Memory B cell (primary cell): ENCODE data around the gene TEPSIN.
"Not testable (repeated sequence)": the region's sequence is repeated elsewhere in the genome, so short reads cannot be mapped to it uniquely, and the experiment has no call there.

Experiments used
- ATAC-seq: fragments of 150-1000 bp; cut with Tn5 transposase; 2 replicates; pipeline ENCODE4 v1.10.0; 2021; ENCODE audit warnings: low read depth, mild to moderate bottlenecking, moderate library complexity
- DNase-seq, 2 donors: peaks; one replicate each; pipeline ENCODE4 v3.0.0; 2022; ENCODE audit warnings: low spot score in 2 of 2
- H3K27ac Mint-ChIP-seq: one replicate; pipeline ENCODE4 v1.8.0; 2022; ENCODE audit warnings: mild to moderate bottlenecking, moderate library complexity, mixed read lengths
- H3K27me3 Mint-ChIP-seq: one replicate; pipeline ENCODE4 v1.8.0; 2022; ENCODE audit warnings: mixed read lengths
- H3K36me3 Mint-ChIP-seq: one replicate; pipeline ENCODE4 v1.8.0; 2022; ENCODE audit warnings: mild to moderate bottlenecking, mixed read lengths
- H3K4me1 Mint-ChIP-seq: one replicate; pipeline ENCODE4 v1.8.0; 2022; ENCODE audit warnings: mixed read lengths
- H3K4me3 Mint-ChIP-seq: one replicate; pipeline ENCODE4 v1.8.0; 2022; ENCODE audit warnings: mild to moderate bottlenecking, moderate library complexity, mixed read lengths
- H3K9me3 Mint-ChIP-seq: one replicate; pipeline ENCODE4 v1.8.0; 2022; ENCODE audit warnings: mixed read lengths

Gene TEPSIN

DNA sequence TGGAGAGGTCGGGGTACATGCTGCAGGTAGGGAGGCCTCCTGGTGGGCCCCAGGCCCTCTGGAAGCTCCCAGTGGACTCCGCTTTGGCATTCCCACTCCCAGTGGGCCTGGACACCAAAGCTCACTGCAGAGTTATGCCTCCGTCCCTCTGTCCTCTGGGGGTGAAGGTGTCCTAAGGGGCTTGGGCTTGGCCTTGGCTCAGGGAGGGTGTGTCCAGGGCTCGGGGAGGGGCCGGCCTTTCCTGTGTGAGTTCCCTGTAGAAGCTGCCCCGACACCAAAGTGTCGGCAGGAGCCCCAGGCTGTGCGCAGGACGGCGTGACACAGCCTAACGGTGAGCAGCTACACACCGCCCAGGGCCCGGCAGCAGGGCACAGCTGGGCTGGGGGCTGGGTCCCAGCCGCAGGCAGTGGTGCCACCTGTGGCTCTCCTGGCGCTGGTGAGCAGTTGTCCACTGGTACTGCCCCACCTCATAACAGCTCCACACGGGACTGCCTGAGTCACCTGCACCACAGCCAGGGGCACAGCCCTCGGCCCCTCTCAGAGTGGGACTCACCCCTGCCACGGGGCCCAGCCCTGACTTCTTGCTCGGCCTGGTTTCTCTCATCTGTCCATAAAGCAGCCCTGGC, 6.1 kb downstream of the TEPSIN start:
- Mint-ChIP-seq H3K4me1 (peaks cover 36% of the 10 kb centered on the region), H3K27me3 (no peaks in the 10 kb centered on the region), H3K9me3 (peaks cover under 1% of the 10 kb centered on the region), H3K27ac (no peak overlapping the region), H3K4me3 (no peak overlapping the region), H3K36me3 (peaks cover 22% of the 10 kb centered on the region)
- no peak for ATAC-seq
- no peak for DNase-seq

DNA sequence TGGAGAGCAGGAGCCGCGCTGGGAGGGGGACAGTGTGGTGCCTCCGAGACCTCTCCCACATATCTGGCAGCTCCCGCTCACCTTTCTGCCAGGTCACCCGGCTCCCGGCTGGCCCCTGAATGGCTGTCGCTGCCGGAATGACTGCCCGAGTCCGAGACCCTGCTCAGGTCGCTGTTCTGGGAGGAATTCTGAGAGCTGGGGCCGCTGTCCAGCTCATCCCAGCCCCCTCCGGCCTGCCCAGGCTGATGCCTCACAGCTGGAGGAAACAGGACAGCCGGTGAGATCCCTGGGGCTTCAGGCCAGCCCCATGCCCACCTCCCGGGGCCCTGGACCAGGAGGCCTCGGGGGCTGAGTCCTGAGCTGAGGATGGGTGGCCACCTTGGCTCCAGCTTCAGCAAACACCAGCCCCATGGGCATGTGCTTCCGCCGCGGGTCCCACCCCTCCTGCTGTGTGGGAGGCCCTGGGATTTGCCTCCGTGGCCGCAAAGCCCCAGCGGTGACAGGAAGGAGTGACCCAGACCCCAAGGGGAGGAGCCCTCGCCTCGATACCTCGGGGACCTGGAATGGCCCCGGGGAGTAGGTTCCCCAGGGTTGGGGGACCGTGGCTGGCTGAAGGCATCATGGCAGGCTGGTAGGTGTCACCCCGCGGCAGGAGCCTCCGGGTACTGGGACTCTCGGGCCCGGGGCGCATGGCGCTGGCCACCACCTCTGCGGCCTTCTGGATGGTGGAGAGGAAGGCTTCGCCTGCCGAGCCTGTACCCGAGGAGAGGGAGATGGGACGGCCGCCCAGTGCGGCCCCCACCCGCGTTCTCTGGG, 6.9 kb downstream of the TEPSIN start:
- no peak for DNase-seq
- peaks cover 34% of the 10 kb centered on the region for H3K4me1 Mint-ChIP-seq
- no peak overlapping the region for H3K27ac Mint-ChIP-seq
- H3K9me3 Mint-ChIP-seq, result peaks cover 3% of the 10 kb centered on the region
- H3K4me3 Mint-ChIP-seq, result no peak overlapping the region
- no peaks in the 10 kb centered on the region for H3K27me3 Mint-ChIP-seq
- peaks cover 22% of the 10 kb centered on the region for H3K36me3 Mint-ChIP-seq
- no peak for ATAC-seq

DNA sequence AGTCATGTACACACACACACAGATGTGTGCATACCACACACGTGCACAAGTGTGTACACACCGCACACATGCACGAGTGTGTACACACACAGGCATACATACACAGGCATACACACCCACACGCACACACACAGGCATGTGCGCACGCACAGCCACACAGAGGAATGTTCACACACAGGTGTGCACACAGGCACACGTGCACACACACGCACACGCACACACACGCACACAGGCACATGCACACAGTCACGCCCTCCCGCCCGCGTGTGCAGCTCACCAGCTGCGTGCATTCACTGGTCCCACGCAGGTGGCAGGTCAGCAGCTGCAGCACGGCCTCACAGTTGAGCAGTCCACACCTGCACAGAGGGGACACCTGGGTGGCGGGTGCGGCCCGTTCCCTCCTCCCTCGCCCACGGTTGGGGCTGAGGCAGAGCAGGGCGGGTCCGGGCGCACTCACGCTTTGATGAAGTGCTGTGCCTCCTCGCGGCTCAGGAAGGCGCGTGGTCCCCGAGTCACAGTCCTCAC, 7.7 kb downstream of the TEPSIN start:
- H3K27me3 Mint-ChIP-seq, result no peaks in the 10 kb centered on the region
- peak overlapping the region; percentile 25 for H3K4me3 Mint-ChIP-seq
- H3K4me1 Mint-ChIP-seq, result peaks cover 33% of the 10 kb centered on the region
- H3K9me3 Mint-ChIP-seq, result peaks cover 3% of the 10 kb centered on the region
- H3K27ac Mint-ChIP-seq, result no peak overlapping the region
- ATAC-seq (no peak), DNase-seq (no peak)
- peaks cover 21% of the 10 kb centered on the region for H3K36me3 Mint-ChIP-seq

DNA sequence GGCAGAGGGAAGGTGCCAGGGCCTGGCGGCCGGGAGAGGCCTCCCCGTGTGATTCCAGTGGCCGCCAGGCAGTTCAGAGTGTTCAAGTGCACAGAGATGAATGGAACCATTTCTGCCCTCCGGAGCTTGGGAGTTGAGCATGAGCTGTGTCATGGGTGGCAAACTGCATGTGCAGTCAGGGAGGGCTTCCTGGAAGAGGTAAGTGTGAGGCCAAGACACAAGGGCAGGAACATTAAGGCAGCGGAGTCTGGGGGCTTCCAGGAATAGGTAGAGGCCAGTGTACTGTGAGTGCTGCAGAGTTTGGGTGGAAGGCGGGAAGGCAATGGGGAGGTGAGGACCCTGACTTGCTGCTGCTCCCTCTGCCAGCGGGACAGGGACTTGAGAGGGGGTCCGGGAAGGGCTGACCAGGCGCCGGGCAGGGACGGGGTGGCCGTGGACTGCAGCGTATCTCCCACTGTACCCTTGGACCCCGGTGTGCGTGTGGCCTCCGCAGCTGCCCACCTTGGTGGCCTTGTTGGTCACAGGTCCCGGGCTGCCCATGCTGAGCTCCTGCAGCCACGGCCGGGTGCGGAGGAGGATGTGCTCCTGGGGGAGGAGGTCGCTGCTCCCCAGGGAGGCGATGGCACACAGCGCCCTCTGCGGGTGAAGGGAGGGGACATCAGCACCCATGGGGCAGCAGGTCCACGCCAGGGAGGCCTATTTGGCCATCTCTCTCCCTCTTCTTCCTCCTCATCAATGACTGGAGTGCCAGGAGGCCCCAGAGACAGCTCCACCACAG, 8.6 kb downstream of the TEPSIN start:
- peaks cover 3% of the 10 kb centered on the region for H3K9me3 Mint-ChIP-seq
- DNase-seq (no peak), ATAC-seq (no peak)
- peaks cover 31% of the 10 kb centered on the region for H3K4me1 Mint-ChIP-seq
- H3K27me3 Mint-ChIP-seq, result no peaks in the 10 kb centered on the region
- peaks cover 19% of the 10 kb centered on the region for H3K36me3 Mint-ChIP-seq
- H3K27ac Mint-ChIP-seq, result peak overlapping the region; percentile 25
- no peak overlapping the region for H3K4me3 Mint-ChIP-seq

DNA sequence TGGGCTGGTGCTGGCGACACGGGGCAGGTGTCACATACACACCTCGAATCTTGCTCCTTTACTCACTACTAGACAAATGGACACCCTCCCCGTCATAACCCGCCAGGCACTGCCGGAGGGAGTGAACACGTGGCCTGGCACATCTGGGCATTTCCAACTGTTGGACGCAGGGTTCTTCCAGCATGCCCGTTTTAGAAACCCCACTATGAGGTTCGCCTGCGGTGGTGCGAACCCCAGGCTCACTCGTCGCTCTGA, 9.3 kb downstream of the TEPSIN start:
- peak overlapping the region; percentile 25 for H3K27ac Mint-ChIP-seq
- H3K27me3 Mint-ChIP-seq, result no peaks in the 10 kb centered on the region

DNA sequence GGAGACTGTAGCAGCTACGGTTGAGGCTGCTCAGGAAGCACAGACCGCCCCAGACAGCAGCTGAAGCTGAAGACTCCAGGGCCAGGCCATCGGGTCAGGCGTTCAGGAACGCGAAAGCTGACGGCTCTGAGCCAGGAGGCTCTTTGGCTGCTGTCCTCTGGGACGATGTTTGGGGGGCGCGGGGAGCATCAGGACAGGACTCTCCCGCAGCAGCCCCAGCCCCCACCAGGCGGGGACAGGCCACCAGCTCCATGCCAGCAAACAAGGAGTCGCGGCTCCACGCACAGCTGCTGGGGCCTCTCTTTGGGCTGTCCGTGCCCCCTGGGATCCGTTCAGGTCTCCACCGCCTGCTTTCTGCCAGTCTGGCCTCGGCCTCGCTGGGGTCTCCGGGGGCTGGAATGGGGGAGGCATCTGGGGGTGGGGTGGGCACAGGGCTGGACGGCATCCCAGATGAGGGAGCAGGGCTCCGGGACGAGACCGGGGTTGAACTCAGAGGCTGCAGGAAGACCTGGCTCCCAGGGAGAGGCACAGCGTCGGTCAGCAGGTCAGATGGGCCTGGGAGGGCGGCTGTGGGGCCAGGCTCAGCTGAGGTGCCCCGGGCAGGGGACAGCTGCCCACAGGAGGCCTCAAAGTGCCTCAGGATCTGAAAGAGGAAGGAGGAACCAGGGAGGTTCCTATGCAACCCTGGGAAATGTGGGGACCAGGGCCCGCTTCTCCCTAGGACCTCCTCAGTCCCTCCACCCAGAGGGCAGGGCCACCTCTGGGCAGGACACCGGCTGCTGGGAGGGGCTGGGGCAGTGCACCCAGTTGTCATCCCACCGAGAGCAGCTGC, 9.8 kb downstream of the TEPSIN start:
- peak overlapping the region; percentile 67 for H3K4me3 Mint-ChIP-seq
- H3K4me1 Mint-ChIP-seq, result peaks cover 24% of the 10 kb centered on the region
- peaks cover 13% of the 10 kb centered on the region for H3K36me3 Mint-ChIP-seq
- ATAC-seq (peak; percentile 16), DNase-seq (no peak)
- H3K9me3 Mint-ChIP-seq, result peaks cover 3% of the 10 kb centered on the region
- peak overlapping the region; percentile 76 for H3K27ac Mint-ChIP-seq
- no peaks in the 10 kb centered on the region for H3K27me3 Mint-ChIP-seq

More for the DNA sequence above, 9.3 kb downstream of the TEPSIN start:
- H3K36me3 Mint-ChIP-seq, result peaks cover 13% of the 10 kb centered on the region
- peaks cover 3% of the 10 kb centered on the region for H3K9me3 Mint-ChIP-seq
- H3K4me1 Mint-ChIP-seq, result peaks cover 24% of the 10 kb centered on the region
- ATAC-seq (no peak), DNase-seq (no peak)
- peak overlapping the region; percentile 33 for H3K4me3 Mint-ChIP-seq

DNA sequence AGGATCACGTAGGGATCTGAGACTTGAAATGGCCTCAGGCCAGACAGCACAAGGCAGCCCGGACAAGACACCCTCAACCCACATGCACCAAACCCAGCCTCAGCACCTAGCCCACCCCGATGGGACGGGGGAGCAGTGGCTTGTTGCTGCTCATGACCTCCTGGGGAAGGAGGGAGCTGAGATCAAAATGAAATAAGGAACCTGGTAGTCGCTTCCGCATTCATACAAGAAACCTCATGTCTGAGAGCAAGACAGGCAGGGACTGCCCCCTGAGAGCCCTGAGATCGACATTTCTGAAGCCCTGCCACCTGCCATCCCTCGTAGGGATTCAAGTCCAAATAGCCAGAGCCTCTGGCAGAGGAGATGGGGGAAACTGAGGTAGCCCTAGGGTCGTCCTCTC, 10.4 kb downstream of the TEPSIN start:
- Mint-ChIP-seq H3K27me3 (no peaks in the 10 kb centered on the region), H3K27ac (peak overlapping the region; percentile 76), H3K4me1 (peaks cover 27% of the 10 kb centered on the region), H3K9me3 (peaks cover 3% of the 10 kb centered on the region), H3K36me3 (peaks cover 13% of the 10 kb centered on the region), H3K4me3 (peak overlapping the region; percentile 67)
- peak; percentile 45 to 58 for DNase-seq
- peak; percentile 92 for ATAC-seq

DNA sequence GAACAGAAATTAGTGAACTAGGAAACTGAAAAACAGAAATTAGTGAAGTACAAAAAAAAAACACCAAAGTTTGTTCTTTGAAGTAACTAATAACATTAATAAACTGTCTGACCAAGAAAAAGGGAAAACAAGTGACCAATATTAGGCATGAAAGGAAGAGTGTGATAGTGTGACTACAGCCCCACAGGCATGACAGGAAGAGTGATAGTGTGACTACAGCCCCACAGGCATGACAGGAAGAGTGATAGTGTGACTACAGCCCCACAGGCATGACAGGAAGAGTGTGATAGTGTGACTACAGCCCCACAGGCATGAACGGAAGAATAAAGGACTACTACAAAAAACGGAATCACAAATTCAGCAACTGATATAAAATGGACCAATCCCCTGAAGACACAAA, 11.2 kb downstream of the TEPSIN start:
- not testable (repeated sequence) for H3K27me3 Mint-ChIP-seq, DNase-seq, H3K9me3 Mint-ChIP-seq, ATAC-seq
- Mint-ChIP-seq H3K27ac (peak overlapping the region; percentile 76), H3K4me3 (peak overlapping the region; percentile 67), H3K4me1 (peaks cover 27% of the 10 kb centered on the region), H3K36me3 (peaks cover 13% of the 10 kb centered on the region)

DNA sequence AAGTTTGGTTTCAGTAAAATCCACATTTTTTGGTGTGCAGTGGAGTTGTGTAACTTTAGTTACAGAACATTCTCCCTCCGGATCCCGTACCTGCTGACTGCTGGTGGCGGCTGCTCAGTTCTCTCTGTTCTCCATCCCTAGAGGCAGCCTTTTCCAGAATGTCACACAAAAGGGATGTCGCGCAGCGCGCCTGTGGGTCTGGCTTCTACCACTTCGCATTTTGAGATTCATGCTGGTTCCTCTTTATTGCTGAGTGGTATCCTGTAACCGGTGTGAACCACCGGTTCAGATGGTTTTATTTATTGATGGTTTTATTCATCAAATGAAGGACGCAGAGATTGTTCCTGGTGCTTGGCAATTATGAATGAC, 15.1 kb downstream of the TEPSIN start:
- H3K4me1 Mint-ChIP-seq, result peaks cover 21% of the 10 kb centered on the region
- H3K4me3 Mint-ChIP-seq, result peak overlapping the region; percentile 81
- H3K36me3 Mint-ChIP-seq, result peaks cover 3% of the 10 kb centered on the region
- peaks cover 3% of the 10 kb centered on the region for H3K9me3 Mint-ChIP-seq
- peak overlapping the region; percentile 79 for H3K27ac Mint-ChIP-seq
- DNase-seq (peak in 1 of 2 donors; percentile 36), ATAC-seq (peak; percentile 14)
- H3K27me3 Mint-ChIP-seq, result no peaks in the 10 kb centered on the region

DNA sequence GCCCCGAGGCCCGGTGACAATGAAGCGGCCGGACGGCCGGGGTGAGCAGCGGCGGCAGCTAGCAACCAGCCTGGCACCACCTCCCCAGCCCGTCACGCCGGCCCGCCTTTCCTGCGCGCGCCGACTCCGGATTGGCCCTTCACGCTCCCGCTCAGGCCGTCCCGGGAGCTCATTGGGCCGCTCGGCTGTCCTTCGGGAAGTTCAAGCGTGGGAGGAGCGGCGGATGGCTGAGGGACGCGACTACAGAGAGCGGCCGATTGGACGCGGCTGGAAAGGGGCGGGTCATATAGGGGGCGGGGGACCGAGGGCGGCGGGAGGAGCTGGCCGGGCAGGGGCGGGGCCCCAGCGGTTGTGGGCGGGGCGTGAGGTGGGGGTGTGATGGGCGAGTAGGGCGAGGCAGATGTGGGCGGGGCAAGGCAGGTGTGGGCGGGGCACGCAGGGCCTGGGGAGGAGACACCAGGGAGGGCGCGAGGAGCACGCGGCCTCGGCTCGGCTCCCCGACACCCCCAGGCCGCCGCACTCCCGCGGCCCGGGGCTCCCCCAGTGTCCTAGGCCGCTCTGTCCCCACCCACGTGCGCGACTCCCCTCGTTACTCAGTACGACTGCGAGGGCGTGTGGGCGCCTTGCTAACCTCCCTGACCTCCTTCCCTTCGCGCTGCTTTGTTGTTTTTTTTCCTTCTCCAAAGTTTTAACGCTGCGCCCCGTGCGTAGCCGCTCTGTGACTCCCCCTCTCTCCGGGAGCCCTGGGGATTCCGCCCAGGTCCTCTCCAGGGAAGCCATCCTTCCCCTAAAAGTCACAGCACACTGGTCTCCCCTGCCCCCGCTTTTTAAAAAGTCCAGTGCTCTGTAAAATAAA, 15.7 kb downstream of the TEPSIN start, which contains the start of gene CEP131:
CEP131 (minus strand) TSS at position 60 of the 856 bp plus-strand sequence. CDS start 2,909 bp downstream, outside the sequence.
- H3K27me3 Mint-ChIP-seq, result no peaks in the 10 kb centered on the region
- peak within 1 kb of the TSS; percentile 79 for H3K27ac Mint-ChIP-seq
- peaks cover 16% of the 10 kb centered on the region for H3K4me1 Mint-ChIP-seq
- H3K9me3 Mint-ChIP-seq, result peaks cover 3% of the 10 kb centered on the region
- peak; percentile 100 for DNase-seq
- H3K4me3 Mint-ChIP-seq, result peak within 1 kb of the TSS; percentile 81
- peak; percentile 90 for ATAC-seq
- H3K36me3 Mint-ChIP-seq, result peaks cover 3% of the 10 kb centered on the region

DNA sequence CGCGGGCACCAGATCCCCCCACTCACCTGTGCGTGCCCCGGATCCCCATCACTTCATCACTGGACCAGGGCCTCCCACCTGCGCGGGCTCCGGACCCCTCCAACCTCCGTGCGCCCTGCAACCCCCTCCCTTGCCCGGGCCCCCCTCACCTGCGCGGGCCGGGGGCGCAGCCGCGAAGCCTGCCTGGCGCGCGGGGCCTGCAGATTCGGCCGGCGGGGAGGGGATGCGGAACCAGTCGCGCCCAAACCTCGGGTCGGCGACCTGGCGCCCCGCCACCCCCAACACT, 16.3 kb downstream of the TEPSIN start:
- H3K4me3 Mint-ChIP-seq, result peak overlapping the region; percentile 69
- peaks cover 3% of the 10 kb centered on the region for H3K36me3 Mint-ChIP-seq
- no peak for DNase-seq
- H3K9me3 Mint-ChIP-seq, result peaks cover 1% of the 10 kb centered on the region
- H3K27ac Mint-ChIP-seq, result no peak overlapping the region
- no peak for ATAC-seq
- no peaks in the 10 kb centered on the region for H3K27me3 Mint-ChIP-seq
- peaks cover 11% of the 10 kb centered on the region for H3K4me1 Mint-ChIP-seq

DNA sequence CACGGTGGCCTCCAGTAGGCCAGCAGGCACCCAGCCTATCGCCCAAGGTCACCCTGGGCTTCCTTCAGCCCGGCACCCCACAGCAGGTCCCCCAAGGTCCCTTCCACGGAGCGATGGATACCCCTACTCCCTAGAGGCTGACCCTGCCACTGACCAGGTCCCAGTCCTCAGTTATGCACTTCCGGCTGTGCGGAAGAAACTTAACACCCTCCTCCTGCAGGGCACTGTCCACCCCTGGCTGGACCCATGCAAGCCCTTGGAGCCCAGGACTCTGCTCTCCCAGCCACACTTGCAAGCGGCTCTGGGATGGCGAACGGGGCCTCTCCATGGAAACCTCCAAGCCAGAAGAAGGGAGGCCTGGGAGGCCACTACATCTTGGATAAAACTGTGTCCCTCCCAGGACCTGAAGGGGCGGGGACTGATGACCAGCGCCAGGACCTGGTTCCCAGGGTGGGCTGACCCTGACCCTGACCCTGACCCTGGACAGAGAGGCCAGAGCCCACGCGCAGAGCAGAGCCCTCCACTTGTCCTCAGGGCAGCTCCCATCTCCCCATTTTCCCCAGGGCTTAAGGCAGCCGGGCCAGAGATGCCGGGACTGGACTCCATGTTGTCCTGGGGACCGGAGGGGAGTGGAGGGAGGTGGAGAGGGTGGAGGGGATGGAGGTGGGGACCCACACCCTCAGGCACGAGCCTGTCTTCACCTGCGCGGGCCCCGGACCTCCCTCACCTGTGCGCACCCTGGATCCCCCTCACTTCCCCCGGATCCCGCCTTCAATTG, 16.8 kb downstream of the TEPSIN start:
- Mint-ChIP-seq H3K36me3 (peaks cover 5% of the 10 kb centered on the region), H3K4me3 (peak overlapping the region; percentile 69), H3K9me3 (no peaks in the 10 kb centered on the region), H3K27me3 (no peaks in the 10 kb centered on the region), H3K27ac (no peak overlapping the region), H3K4me1 (peaks cover 9% of the 10 kb centered on the region)
- ATAC-seq (no peak), DNase-seq (no peak)
